ENCODE results near the gene NFATC3. TPM values are rescaled to one million over a fixed set of nuclear protein-coding genes. Genes with fewer than 3 reads are reported as not detected.

NFATC3 gene
- total and polyA plus RNA-seq, 7 donors: 9.8 to 53.5 (median 42.7) TPM

DNA sequence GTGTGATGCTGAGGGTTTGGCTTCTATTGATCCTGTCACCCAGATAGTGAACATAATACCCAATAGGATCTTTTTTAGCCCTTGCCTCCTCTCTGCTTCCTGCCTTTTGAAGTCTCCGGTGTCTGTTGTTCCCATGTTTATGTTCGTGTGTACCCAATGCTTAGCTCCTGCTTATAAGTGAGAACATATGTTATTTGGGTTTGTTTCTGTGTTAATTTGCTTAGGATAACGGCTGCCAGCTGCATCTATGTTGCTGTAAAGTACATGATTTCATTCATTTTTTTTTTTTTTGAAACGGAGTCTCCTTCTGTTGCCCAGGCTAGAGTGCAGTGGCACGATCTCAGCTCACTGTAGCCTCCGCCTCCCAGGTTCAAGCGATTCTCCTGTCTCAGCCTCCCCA, 39.1 kb upstream of the NFATC3 start:
- TF ChIP-seq, protein P1, sequence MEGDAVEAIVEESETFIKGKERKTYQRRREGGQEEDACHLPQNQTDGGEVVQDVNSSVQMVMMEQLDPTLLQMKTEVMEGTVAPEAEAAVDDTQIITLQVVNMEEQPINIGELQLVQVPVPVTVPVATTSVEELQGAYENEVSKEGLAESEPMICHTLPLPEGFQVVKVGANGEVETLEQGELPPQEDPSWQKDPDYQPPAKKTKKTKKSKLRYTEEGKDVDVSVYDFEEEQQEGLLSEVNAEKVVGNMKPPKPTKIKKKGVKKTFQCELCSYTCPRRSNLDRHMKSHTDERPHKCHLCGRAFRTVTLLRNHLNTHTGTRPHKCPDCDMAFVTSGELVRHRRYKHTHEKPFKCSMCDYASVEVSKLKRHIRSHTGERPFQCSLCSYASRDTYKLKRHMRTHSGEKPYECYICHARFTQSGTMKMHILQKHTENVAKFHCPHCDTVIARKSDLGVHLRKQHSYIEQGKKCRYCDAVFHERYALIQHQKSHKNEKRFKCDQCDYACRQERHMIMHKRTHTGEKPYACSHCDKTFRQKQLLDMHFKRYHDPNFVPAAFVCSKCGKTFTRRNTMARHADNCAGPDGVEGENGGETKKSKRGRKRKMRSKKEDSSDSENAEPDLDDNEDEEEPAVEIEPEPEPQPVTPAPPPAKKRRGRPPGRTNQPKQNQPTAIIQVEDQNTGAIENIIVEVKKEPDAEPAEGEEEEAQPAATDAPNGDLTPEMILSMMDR (IDR thresholded peaks at IDR 0.05): no peak
- Histone ChIP-seq H3K9me3 (no peaks in the 10 kb centered on the region), H3K36me3 (ENCODE audit: insufficient read depth in 1 of 2, low read depth in 1 of 2) (peaks cover 0 to 27% of the 10 kb centered on the region in 2 donors), H3K27ac (no peak overlapping the region), H3K27me3 (ENCODE audit: insufficient read depth in 3 of 3, low read length in 2 of 3) (no peaks in the 10 kb centered on the region), H3K4me3 (no peak overlapping the region), H3K4me1 (no peaks in the 10 kb centered on the region)
- WGBS, 3 donors: 80 to 85% (median 84%) methylated on average over 7 of the region's 7 CpGs
- ATAC-seq (no peak), DNase-seq (no peak)
- intact Hi-C loops (cut with DNase I): loop anchor here (10.0 kb wide), 2 partner anchors 351 to 371 kb away; no protein-coding TSS in a partner anchor

GRCh38 chr16:68047987-68048386, 37.2 kb upstream of the NFATC3 start:
- Histone ChIP-seq H3K36me3 (ENCODE audit: insufficient read depth in 1 of 2, low read depth in 1 of 2) (peaks cover 0 to 34% of the 10 kb centered on the region in 2 donors), H3K27ac (no peak overlapping the region), H3K4me1 (no peaks in the 10 kb centered on the region), H3K27me3 (ENCODE audit: insufficient read depth in 3 of 3, low read length in 2 of 3) (no peaks in the 10 kb centered on the region), H3K9me3 (no peaks in the 10 kb centered on the region), H3K4me3 (no peak overlapping the region)
- WGBS, 3 donors: 84 to 85% (median 85%) methylated on average over 2 of the region's 2 CpGs
- DNase-seq: no peak
- intact Hi-C loops (cut with DNase I): loop anchor here (10.0 kb wide), 2 partner anchors 353 to 373 kb away; no protein-coding TSS in a partner anchor
- TF ChIP-seq, protein P1 (IDR thresholded peaks at IDR 0.05): no peak
- ATAC-seq: no peak

DNA sequence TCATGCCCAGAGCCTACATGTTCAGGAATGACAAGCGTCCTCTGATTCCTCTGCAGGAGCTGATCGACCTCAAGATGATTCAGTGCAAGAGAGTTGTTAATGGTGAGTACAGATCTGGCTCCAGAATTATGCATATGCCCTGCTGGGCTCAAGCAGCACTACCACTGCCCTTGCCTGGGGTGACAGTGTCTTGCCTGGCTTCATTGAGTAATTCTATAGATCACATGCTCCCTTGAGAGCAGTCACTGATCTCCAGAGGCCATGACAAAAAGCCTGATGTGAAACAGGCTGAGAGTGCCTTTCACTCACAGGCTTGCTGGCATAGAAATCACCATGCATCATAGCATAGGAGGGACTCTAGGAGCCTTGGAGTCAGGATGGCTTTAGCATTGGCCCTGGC, 35.7 kb upstream of the NFATC3 start:
- Histone ChIP-seq H3K4me3 (no peak overlapping the region), H3K9me3 (no peaks in the 10 kb centered on the region), H3K27me3 (ENCODE audit: insufficient read depth in 3 of 3, low read length in 2 of 3) (no peaks in the 10 kb centered on the region), H3K36me3 (ENCODE audit: insufficient read depth in 1 of 2, low read depth in 1 of 2) (peaks cover 0 to 45% of the 10 kb centered on the region in 2 donors), H3K4me1 (no peaks in the 10 kb centered on the region), H3K27ac (no peak overlapping the region)
- WGBS, 3 donors: 92 to 100% (median 95%) methylated on average over 2 of the region's 2 CpGs
- TF ChIP-seq, protein P1 (IDR thresholded peaks at IDR 0.05): no peak
- ATAC-seq: no peak
- intact Hi-C loops (cut with DNase I): loop anchor here (10.0 kb wide), 2 partner anchors 355 to 375 kb away; no protein-coding TSS in a partner anchor
- DNase-seq: no peak

GRCh38 chr16:68055395-68055794, 29.8 kb upstream of the NFATC3 start:
- WGBS, 3 donors: 91 to 94% (median 94%) methylated on average over 3 of the region's 3 CpGs
- Histone ChIP-seq H3K4me3 (no peak overlapping the region), H3K36me3 (ENCODE audit: insufficient read depth in 1 of 2, low read depth in 1 of 2) (peaks cover 0 to 54% of the 10 kb centered on the region in 2 donors), H3K4me1 (no peaks in the 10 kb centered on the region), H3K27ac (no peak overlapping the region), H3K27me3 (ENCODE audit: insufficient read depth in 3 of 3, low read length in 2 of 3) (no peaks in the 10 kb centered on the region), H3K9me3 (no peaks in the 10 kb centered on the region)
- no peak for DNase-seq
- TF ChIP-seq, protein P1 (IDR thresholded peaks at IDR 0.05): no peak
- intact Hi-C loops (cut with DNase I): loop anchor here in 1 of 2 donors (2.0 kb wide), 1 partner anchor 39 kb away; no protein-coding TSS in a partner anchor
- no peak for ATAC-seq

DNA sequence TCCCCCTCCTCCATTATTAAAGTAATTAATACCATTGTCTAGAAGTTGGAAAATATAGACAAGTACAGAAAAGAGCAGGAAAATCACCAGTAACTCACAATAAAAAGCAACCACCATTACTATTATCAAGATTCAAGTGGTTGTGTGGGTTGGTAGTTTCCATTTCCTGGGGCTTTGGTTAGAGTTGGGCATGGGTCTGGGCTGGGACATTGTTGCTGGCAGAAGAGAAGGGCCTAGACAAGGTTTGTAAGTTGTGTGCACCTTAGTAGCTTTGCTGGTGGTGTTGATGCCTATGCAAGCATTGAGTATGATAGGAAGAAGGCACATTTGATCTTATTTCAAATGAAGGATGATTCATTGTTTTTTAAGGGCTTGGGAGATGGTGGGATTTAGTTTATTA, 25.4 kb upstream of the NFATC3 start:
- TF ChIP-seq, protein P1 (IDR thresholded peaks at IDR 0.05): no peak
- no peak for DNase-seq
- no peak overlapping the region for H3K27ac ChIP-seq
- H3K36me3 ChIP-seq (ENCODE audit: insufficient read depth in 1 of 2, low read depth in 1 of 2): peaks cover 6 to 37% of the 10 kb centered on the region in 2 donors
- H3K27me3 ChIP-seq (ENCODE audit: insufficient read depth in 3 of 3, low read length in 2 of 3): no peaks in the 10 kb centered on the region
- H3K9me3 ChIP-seq: no peaks in the 10 kb centered on the region
- peaks cover 13% of the 10 kb centered on the region for H3K4me1 ChIP-seq
- no peak for ATAC-seq
- no peak overlapping the region for H3K4me3 ChIP-seq
- intact Hi-C loops (cut with DNase I): loop anchor here (5.0 kb wide), 1 partner anchor 68 kb away; no protein-coding TSS in a partner anchor

Data from psoas muscle (tissue), 8 donors.